SK-N-SH (cell line): ENCODE data around the gene POT1. TPM values are rescaled to one million over a fixed set of nuclear protein-coding genes. Genes with fewer than 3 reads are reported as not detected.

Experiments used
- CTCF ChIA-PET: fragments of 300-600, 350-600 bp; formaldehyde crosslinking; extraction: SDS; loops from one replicate; lab custom pipeline; 2021; lab: Yijun Ruan, JAX
- POLR2A ChIA-PET: fragments of 350-600 bp; sonication (Branson Sonifier 250); formaldehyde crosslinking; extraction: SDS; loops from one replicate; lab custom pipeline; 2020; ENCODE audit warnings: antibody characterized with exemption, inconsistent platforms; lab: Yijun Ruan, JAX
- DNase-seq: peaks from one replicate; pipeline ENCODE4 v3.0.0; 2012
- H2AFZ ChIP-seq: fragments of 200-600 bp; sonication (generic); 2 replicates; pipeline ENCODE4 v1.8.1; 2016; ENCODE audit warnings: antibody characterized with exemption, mild to moderate bottlenecking, low read depth
- H3F3A ChIP-seq: fragments of 200-600 bp; sonication (generic); replicated peaks from 2 replicates; pipeline ENCODE3; 2016; ENCODE audit warnings: antibody characterized with exemption, mild to moderate bottlenecking; ENCODE audit not compliant: insufficient read depth
- H3K27ac ChIP-seq, 2 experiments: fragments of 200-500 bp in 1 of 2; fragments of 200-600 bp in 1 of 2; sonication (Bioruptor generic) in 1 of 2; sonication (generic), shearing (Covaris generic) in 1 of 2; 2 replicates each; pipeline versions ENCODE4 v1.5.1 to v1.6.1; 2014 to 2016; ENCODE audit warnings: low read depth in 2 of 2, inconsistent platforms in 1 of 2, low read length in 1 of 2, mild to moderate bottlenecking in 1 of 2, mixed read lengths in 1 of 2
- H3K27me3 ChIP-seq: fragments of 200-600 bp; sonication (generic), shearing (Covaris generic); 2 replicates; pipeline ENCODE4 v1.6.1; 2016; ENCODE audit warnings: mixed run types; ENCODE audit not compliant: insufficient read depth
- H3K36me3 ChIP-seq, 2 experiments: fragments of 200-500 bp in 1 of 2; fragments of 200-600 bp in 1 of 2; sonication (Bioruptor generic) in 1 of 2; sonication (generic) in 1 of 2; replicated peaks in 1 of 2; 2 replicates each; pipeline versions ENCODE3 to v1.5.1; 2014 to 2016; ENCODE audit warnings: low read length in 1 of 2, mild to moderate bottlenecking in 1 of 2; ENCODE audit not compliant: insufficient read depth in 2 of 2, control insufficient read depth in 1 of 2
- H3K4me1 ChIP-seq, 2 experiments: fragments of 200-500 bp in 1 of 2; fragments of 200-600 bp in 1 of 2; sonication (Bioruptor generic) in 1 of 2; sonication (generic), shearing (Covaris generic) in 1 of 2; 2 replicates each; pipeline versions ENCODE4 v1.5.1 to v1.6.1; 2014 to 2016; ENCODE audit warnings: low read depth in 1 of 2, low read length in 1 of 2, mixed run types in 1 of 2; ENCODE audit not compliant: insufficient read depth in 2 of 2, control insufficient read depth in 1 of 2
- H3K4me2 ChIP-seq: fragments of 200-600 bp; sonication (generic), shearing (Covaris generic); 2 replicates; pipeline ENCODE4 v1.6.1; 2017; ENCODE audit warnings: mixed run types
- H3K4me3 ChIP-seq, 2 experiments: fragments of 200-500 bp in 1 of 2; fragments of 200-600 bp in 1 of 2; sonication (Bioruptor generic) in 1 of 2; sonication (generic), shearing (Covaris generic) in 1 of 2; 2 replicates each; pipeline versions ENCODE4 v1.5.1 to v1.8.1; 2014 to 2016; ENCODE audit warnings: low read depth in 2 of 2, inconsistent platforms in 1 of 2, low read length in 1 of 2, mild to moderate bottlenecking in 1 of 2, mixed read lengths in 1 of 2, moderate library complexity in 1 of 2
- H3K79me2 ChIP-seq: fragments of 200-600 bp; sonication (generic); 2 replicates; pipeline ENCODE4 v1.8.1; 2017; ENCODE audit warnings: mild to moderate bottlenecking; ENCODE audit not compliant: insufficient read depth
- H3K9ac ChIP-seq: fragments of 200-600 bp; sonication (generic); 2 replicates; pipeline ENCODE4 v1.6.1; 2017; ENCODE audit warnings: mixed run types
- H3K9me2 ChIP-seq: fragments of 200-600 bp; sonication (generic); 2 replicates; pipeline ENCODE4 v1.6.1; 2017; ENCODE audit warnings: mixed run types
- H3K9me3 ChIP-seq: fragments of 200-600 bp; sonication (generic); 2 replicates; pipeline ENCODE4 v1.6.1; 2017; ENCODE audit warnings: mixed run types, mild to moderate bottlenecking, moderate library complexity
- H4K20me1 ChIP-seq: fragments of 200-600 bp; sonication (generic); 2 replicates; pipeline ENCODE4 v1.6.1; 2017; ENCODE audit warnings: mild to moderate bottlenecking, mixed run types; ENCODE audit not compliant: insufficient read depth
- CHD2 ChIP-seq: fragments of 150-350 bp; IDR thresholded peaks from 2 replicates; pipeline ENCODE4 v1.6.1; 2018; ENCODE audit warnings: low read length; ENCODE audit not compliant: partially characterized antibody
- ELF1 ChIP-seq: IDR thresholded peaks from 2 replicates; pipeline ENCODE4 v1.4.0; 2012
- FOSL2 ChIP-seq: IDR thresholded peaks from 2 replicates; pipeline ENCODE4 v1.4.0; 2012; ENCODE audit warnings: low read depth, mild to moderate bottlenecking, moderate library complexity, borderline replicate concordance
- GABPA ChIP-seq: IDR thresholded peaks from 2 replicates; pipeline ENCODE4 v1.4.0; 2012; ENCODE audit warnings: low read depth, mild to moderate bottlenecking
- GATA2 ChIP-seq: sonication (generic); formaldehyde crosslinking; IDR thresholded peaks from 2 replicates; pipeline ENCODE4 v1.5.0; 2020; ENCODE audit warnings: mild to moderate bottlenecking, missing genetic modification reagents
- IRF3 ChIP-seq: fragments of 150-350 bp; IDR thresholded peaks from 2 replicates; pipeline ENCODE4 v1.6.1; 2016; ENCODE audit warnings: mild to moderate bottlenecking, low read depth, low read length
- JUND ChIP-seq: IDR thresholded peaks from 2 replicates; pipeline ENCODE4 v1.4.0; 2012
- MAX ChIP-seq: IDR thresholded peaks from 2 replicates; pipeline ENCODE4 v1.4.0; 2012; ENCODE audit warnings: low read depth
- NFIC ChIP-seq: IDR thresholded peaks from 2 replicates; pipeline ENCODE4 v1.4.0; 2012; ENCODE audit warnings: borderline replicate concordance
- NRF1 ChIP-seq: IDR thresholded peaks from 2 replicates; pipeline ENCODE4 v1.6.1; 2012; ENCODE audit warnings: low read depth, mild to moderate bottlenecking, low read length
- POLR2AphosphoS5 ChIP-seq: IDR thresholded peaks from 2 replicates; pipeline ENCODE4 v1.6.1; 2012; ENCODE audit warnings: low read depth, low read length
- RAD21 ChIP-seq: IDR thresholded peaks from 2 replicates; pipeline ENCODE4 v1.6.1; 2012; ENCODE audit warnings: mild to moderate bottlenecking, low read length
- RCOR1 ChIP-seq: fragments of 150-350 bp; IDR thresholded peaks from 2 replicates; pipeline ENCODE4 v1.6.1; 2017; ENCODE audit warnings: antibody characterized with exemption, low read length
- REST ChIP-seq: IDR thresholded peaks from 2 replicates; pipeline ENCODE4 v1.6.1; 2012; ENCODE audit warnings: mild to moderate bottlenecking, low read depth, low read length, moderate library complexity
- SIN3A ChIP-seq: IDR thresholded peaks from 2 replicates; pipeline ENCODE4 v1.6.1; 2012; ENCODE audit warnings: low read depth, mild to moderate bottlenecking, low read length, moderate library complexity, borderline replicate concordance
- SMC3 ChIP-seq: IDR thresholded peaks from 2 replicates; pipeline ENCODE4 v1.6.1; 2012; ENCODE audit warnings: low read depth, low read length, improper control_type of control experiment
- USF2 ChIP-seq: fragments of 150-350 bp; IDR thresholded peaks from 2 replicates; pipeline ENCODE4 v1.6.1; 2017; ENCODE audit warnings: antibody characterized with exemption, low read length, low read depth, borderline replicate concordance
- YY1 ChIP-seq: IDR thresholded peaks from 2 replicates; pipeline ENCODE4 v1.4.0; 2012; ENCODE audit warnings: low read depth, mild to moderate bottlenecking
- WGBS: methylation state at CpG from one replicate; pipeline ENCODE4 v1.1.6; 2017; ENCODE audit warnings: low lambda C conversion rate; 5-methylcytosine and 5-hydroxymethylcytosine counted together
- polyA plus RNA-seq, 3 experiments: library from polyadenylated mRNA; depleted of rRNA; stranded (reverse); fragments of >200 nt; gene quantifications; 2 replicates each; pipeline ENCODE4 v1.2.3, GENCODE V29; 2012

The POT1 gene
- polyA plus RNA-seq, 1 of the 3 experiments (the other 2 are of a cell fraction) = 18.1 TPM

GRCh38 chr7:124812764-124813163 is 116.9 kb downstream of the POT1 start:
- no peaks in the 10 kb centered on the region for H3K27me3 ChIP-seq
- POLR2A ChIA-PET = no interaction called here
- no peaks in the 10 kb centered on the region for H3K9me2 ChIP-seq
- no peaks in the 10 kb centered on the region for H3K79me2 ChIP-seq
- TF ChIP-seq SIN3A (no peak), CHD2 (no peak), MAX (no peak), POLR2AphosphoS5 (no peak), NFIC (no peak), ELF1 (no peak), JUND (no peak), FOSL2 (no peak), USF2 (no peak), SMC3 (no peak), REST (no peak), YY1 (no peak), IRF3 (no peak), GABPA (no peak), RAD21 (no peak), GATA2 (no peak), NRF1 (no peak), RCOR1 (no peak)
- no peaks in the 10 kb centered on the region; a peak in 1 of 4 replicates for H3K4me1 ChIP-seq
- H3K4me3 ChIP-seq = no peak overlapping the region
- no peaks in the 10 kb centered on the region for H3K9me3 ChIP-seq
- H4K20me1 ChIP-seq = no peaks in the 10 kb centered on the region
- WGBS = 44% methylated on average over 2 of the region's 2 CpGs
- H3K9ac ChIP-seq = no peak overlapping the region
- H3K4me2 ChIP-seq = no peak overlapping the region
- no peak overlapping the region for H2AFZ ChIP-seq
- no peaks in the 10 kb centered on the region for H3F3A ChIP-seq
- no peaks in the 10 kb centered on the region for H3K36me3 ChIP-seq
- CTCF ChIA-PET = interaction anchor here (1.0 to 2.2 kb wide), 2 partner anchors 11 to 28 kb away, joined by 3 to 7 read pairs; no protein-coding TSS in a partner anchor
- no peak overlapping the region for H3K27ac ChIP-seq
- no peak for DNase-seq
